ENCODE measurements around the gene IGLON5.

Gene IGLON5

GRCh38 chr19:51311351-51312257 lies at the start of gene IGLON5:
Gene IGLON5, plus strand, starts transcription at chr19:51311644. Its CDS starts 204 bp downstream, at chr19:51311848.
- DNase-seq, result no peak

GRCh38 chr19:51263808-51264207 lies 47.6 kb upstream of the IGLON5 start:
- DNase-seq, result no peak

GRCh38 chr19:51271067-51271466 lies 40.4 kb upstream of the IGLON5 start:
- DNase-seq, result no peak

GRCh38 chr19:51272183-51272810 lies 39.1 kb upstream of the IGLON5 start:
- DNase-seq, result no peak

- no peak for DNase-seq
Observed at GRCh38 chr19:51274049-51274770, 37.2 kb upstream of the IGLON5 start.

- DNase-seq, result no peak
Observed at GRCh38 chr19:51277112-51277511, 34.3 kb upstream of the IGLON5 start.

- no peak for DNase-seq
Observed at GRCh38 chr19:51282335-51282734, 29.1 kb upstream of the IGLON5 start.

- no peak for DNase-seq
Observed at GRCh38 chr19:51285682-51286081, 25.8 kb upstream of the IGLON5 start.

GRCh38 chr19:51289635-51290034 lies 21.8 kb upstream of the IGLON5 start:
- DNase-seq, result no peak

GRCh38 chr19:51292971-51293370 lies 18.5 kb upstream of the IGLON5 start:
- DNase-seq, result no peak

- DNase-seq, result no peak
Observed at GRCh38 chr19:51293571-51294210, 17.8 kb upstream of the IGLON5 start.

GRCh38 chr19:51294211-51294976 lies 17.1 kb upstream of the IGLON5 start:
- DNase-seq, result no peak

- DNase-seq, result no peak
Observed at GRCh38 chr19:51294977-51295375, 16.5 kb upstream of the IGLON5 start.

GRCh38 chr19:51295382-51296126 lies 15.9 kb upstream of the IGLON5 start:
- DNase-seq, result no peak

GRCh38 chr19:51296336-51297093 lies 14.9 kb upstream of the IGLON5 start:
- no peak for DNase-seq

GRCh38 chr19:51297406-51297805 lies 14.0 kb upstream of the IGLON5 start:
- no peak for DNase-seq

GRCh38 chr19:51301266-51301665 lies 10.2 kb upstream of the IGLON5 start:
- no peak for DNase-seq

GRCh38 chr19:51305479-51305878 lies 6.0 kb upstream of the IGLON5 start:
- DNase-seq, result no peak

GRCh38 chr19:51316688-51317087 lies 5.2 kb downstream of the IGLON5 start:
- no peak for DNase-seq

- no peak for DNase-seq
Observed at GRCh38 chr19:51317376-51317775, 5.9 kb downstream of the IGLON5 start.

- DNase-seq, result no peak
Observed at GRCh38 chr19:51317968-51318367, 6.5 kb downstream of the IGLON5 start.
